ENCODE results near the gene MT1X. TPM values are rescaled to one million over a fixed set of nuclear protein-coding genes. Genes with fewer than 3 reads are reported as not detected.

The MT1X gene
- total and polyA plus RNA-seq, 2 experiments from 2014 or later = 113 to 126 TPM

DNA sequence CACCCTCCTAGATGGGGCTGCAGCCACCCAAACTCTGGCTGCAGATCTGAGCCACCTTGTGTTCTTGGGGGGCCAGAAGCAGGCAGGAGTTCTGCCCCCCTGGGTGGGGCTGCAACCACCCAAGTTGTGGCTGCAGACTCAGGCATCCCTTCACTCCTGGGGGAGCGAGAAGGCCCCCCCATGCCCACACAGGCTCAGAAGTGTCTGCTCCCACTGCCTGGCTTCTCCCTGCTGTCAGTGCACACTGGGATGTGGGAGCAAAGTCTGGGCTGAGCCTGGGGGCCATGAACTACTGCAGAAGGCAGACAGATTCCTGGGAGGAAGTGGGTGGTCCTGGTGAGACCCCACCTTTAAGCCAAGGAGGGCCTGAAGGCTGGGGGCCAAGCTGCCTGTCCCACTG is 13.0 kb downstream of the MT1X start:
- H4K20me1 ChIP-seq (ENCODE audit: insufficient read depth) = no peaks in the 10 kb centered on the region
- 25 to 44% methylated on average over 1 of the region's 1 CpG for WGBS, 2 experiments (ENCODE audit: low coverage in 1 of 2, low lambda C conversion rate in 2 of 2, missing lambda C conversion rate in 2 of 2)
- H3K79me2 ChIP-seq (ENCODE audit: insufficient read depth) = no peaks in the 10 kb centered on the region
- in situ Hi-C loops (cut with MboI) = loop anchor here (10.0 kb wide), 1 partner anchor 120 kb away; no protein-coding TSS in a partner anchor
- H3K9me2 ChIP-seq (ENCODE audit: insufficient read depth) = no peaks in the 10 kb centered on the region
- H3K4me2 ChIP-seq (ENCODE audit: unreplicated experiment) = no peak overlapping the region
- H3F3A ChIP-seq (ENCODE audit: insufficient read depth) = no peaks in the 10 kb centered on the region
- H3K4me1 ChIP-seq (ENCODE audit: insufficient read depth) = peaks cover 6% of the 10 kb centered on the region; the same call in 1 of the 2 replicates
- no peak overlapping the region for H3K4me3 ChIP-seq
- no peak overlapping the region for H3K9ac ChIP-seq
- H3K36me3 ChIP-seq (ENCODE audit: low read depth) = no peaks in the 10 kb centered on the region
- H2AFZ ChIP-seq = no peak overlapping the region
- TF ChIP-seq EZH2phosphoT487 (IDR thresholded peaks at IDR 0.05; ENCODE audit: insufficient read depth, low read depth) (no peak), EZH2 (IDR thresholded peaks at IDR 0.05; ENCODE audit: insufficient read depth, poor library complexity, severe bottlenecking) (no peak)
- no peaks in the 10 kb centered on the region for H3K9me3 ChIP-seq (ENCODE audit: low read depth)
- H3K27me3 ChIP-seq (replicated peaks; ENCODE audit: insufficient read depth) = no peaks in the 10 kb centered on the region
- no peak for DNase-seq
- no peak overlapping the region for H3K27ac ChIP-seq

DNA sequence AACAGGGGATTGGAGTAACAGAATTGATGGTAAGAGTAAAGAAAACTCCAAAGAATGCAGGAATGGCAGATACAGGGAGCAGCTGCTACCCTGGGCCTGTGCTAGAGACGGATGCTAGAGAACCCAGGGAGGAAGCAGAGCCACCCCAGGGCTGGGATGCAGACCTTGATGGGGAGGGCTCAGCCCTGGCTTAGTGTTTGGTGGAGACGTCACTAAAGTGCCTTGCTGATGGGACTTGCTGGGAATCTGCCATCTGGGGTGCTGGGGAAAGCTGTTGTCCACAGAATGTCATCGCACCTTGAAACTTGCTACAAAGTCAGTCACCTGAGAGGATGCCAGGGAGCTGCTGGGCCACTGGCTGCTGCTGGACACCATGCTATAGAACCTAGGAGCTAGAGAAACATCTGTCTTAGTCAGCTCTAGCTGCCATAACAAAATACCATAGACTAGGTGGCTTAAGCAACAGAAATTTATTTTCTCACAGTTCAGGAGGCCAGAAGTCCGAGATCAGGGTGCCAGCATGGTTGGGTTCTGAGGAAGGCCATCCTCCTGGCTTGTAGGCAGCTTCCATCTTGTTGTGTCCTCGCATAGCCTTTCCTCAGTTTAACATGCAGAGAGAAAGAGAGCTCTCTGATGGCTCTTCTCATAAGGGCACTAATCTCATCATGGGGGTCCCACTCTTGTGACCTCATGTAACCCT is 15.3 kb downstream of the MT1X start:
- H3K27ac ChIP-seq = no peak overlapping the region
- TF ChIP-seq EZH2phosphoT487 (IDR thresholded peaks at IDR 0.05; ENCODE audit: insufficient read depth, low read depth) = no peak
- TF ChIP-seq EZH2 (IDR thresholded peaks at IDR 0.05; ENCODE audit: insufficient read depth, poor library complexity, severe bottlenecking) = no peak
- no peak overlapping the region for H2AFZ ChIP-seq
- H3K4me3 ChIP-seq = no peak overlapping the region
- no peaks in the 10 kb centered on the region for H4K20me1 ChIP-seq (ENCODE audit: insufficient read depth)
- no peaks in the 10 kb centered on the region for H3K9me3 ChIP-seq (ENCODE audit: low read depth)
- H3K4me2 ChIP-seq (ENCODE audit: unreplicated experiment) = no peak overlapping the region
- no peaks in the 10 kb centered on the region for H3K4me1 ChIP-seq (ENCODE audit: insufficient read depth)
- H3K79me2 ChIP-seq (ENCODE audit: insufficient read depth) = no peaks in the 10 kb centered on the region
- in situ Hi-C loops (cut with MboI) = loop anchor here (10.0 kb wide), 1 partner anchor 123 kb away; no protein-coding TSS in a partner anchor
- no peak for DNase-seq
- no peaks in the 10 kb centered on the region for H3K36me3 ChIP-seq (ENCODE audit: low read depth)
- no peaks in the 10 kb centered on the region for H3F3A ChIP-seq (ENCODE audit: insufficient read depth)
- H3K9me2 ChIP-seq (ENCODE audit: insufficient read depth) = no peaks in the 10 kb centered on the region
- no peak overlapping the region for H3K9ac ChIP-seq
- 80 to 82% methylated on average over 5 of the region's 5 CpGs for WGBS, 2 experiments (ENCODE audit: low coverage in 1 of 2, low lambda C conversion rate in 2 of 2, missing lambda C conversion rate in 2 of 2)
- no peaks in the 10 kb centered on the region for H3K27me3 ChIP-seq (replicated peaks; ENCODE audit: insufficient read depth)

DNA sequence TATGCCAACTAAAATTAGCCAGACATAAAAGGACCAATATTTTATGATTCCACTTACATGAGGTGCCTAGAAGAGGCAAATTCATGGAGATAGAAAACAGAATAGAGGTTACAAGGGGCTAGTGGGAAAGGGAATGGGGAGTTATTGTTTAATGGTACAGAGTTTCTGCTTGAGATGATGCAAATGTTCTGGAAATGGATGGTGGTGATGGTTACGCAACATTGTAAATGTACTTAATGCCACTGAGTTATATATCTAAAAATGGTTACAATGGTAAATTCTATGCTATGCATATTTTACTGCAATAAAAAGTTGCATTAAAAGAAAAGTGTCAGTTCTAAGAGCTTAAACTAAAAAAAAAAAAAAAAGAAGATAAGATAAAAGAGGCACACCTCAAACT is 17.9 kb downstream of the MT1X start:
- 96 to 97% methylated on average over 1 of the region's 1 CpG for WGBS, 2 experiments (ENCODE audit: low coverage in 1 of 2, low lambda C conversion rate in 2 of 2, missing lambda C conversion rate in 2 of 2)
- no peaks in the 10 kb centered on the region for H3F3A ChIP-seq (ENCODE audit: insufficient read depth)
- DNase-seq = no peak
- H3K4me3 ChIP-seq = no peak overlapping the region
- H3K4me2 ChIP-seq (ENCODE audit: unreplicated experiment) = no peak overlapping the region
- H3K36me3 ChIP-seq (ENCODE audit: low read depth) = no peaks in the 10 kb centered on the region
- H3K9me2 ChIP-seq (ENCODE audit: insufficient read depth) = no peaks in the 10 kb centered on the region
- H3K79me2 ChIP-seq (ENCODE audit: insufficient read depth) = no peaks in the 10 kb centered on the region
- in situ Hi-C loops (cut with MboI) = no loop called here
- H3K9ac ChIP-seq = no peak overlapping the region
- 0 out of 2 replicates have a peak overlapping the region, but pooled peaks have one; percentile 25 for H2AFZ ChIP-seq
- H3K27ac ChIP-seq = no peak overlapping the region
- H3K27me3 ChIP-seq (replicated peaks; ENCODE audit: insufficient read depth) = no peaks in the 10 kb centered on the region
- no peaks in the 10 kb centered on the region for H3K9me3 ChIP-seq (ENCODE audit: low read depth)
- no peaks in the 10 kb centered on the region for H4K20me1 ChIP-seq (ENCODE audit: insufficient read depth)
- no peak for TF ChIP-seq EZH2 (IDR thresholded peaks at IDR 0.05; ENCODE audit: insufficient read depth, poor library complexity, severe bottlenecking)
- no peak for TF ChIP-seq EZH2phosphoT487 (IDR thresholded peaks at IDR 0.05; ENCODE audit: insufficient read depth, low read depth)
- no peaks in the 10 kb centered on the region for H3K4me1 ChIP-seq (ENCODE audit: insufficient read depth)

DNA sequence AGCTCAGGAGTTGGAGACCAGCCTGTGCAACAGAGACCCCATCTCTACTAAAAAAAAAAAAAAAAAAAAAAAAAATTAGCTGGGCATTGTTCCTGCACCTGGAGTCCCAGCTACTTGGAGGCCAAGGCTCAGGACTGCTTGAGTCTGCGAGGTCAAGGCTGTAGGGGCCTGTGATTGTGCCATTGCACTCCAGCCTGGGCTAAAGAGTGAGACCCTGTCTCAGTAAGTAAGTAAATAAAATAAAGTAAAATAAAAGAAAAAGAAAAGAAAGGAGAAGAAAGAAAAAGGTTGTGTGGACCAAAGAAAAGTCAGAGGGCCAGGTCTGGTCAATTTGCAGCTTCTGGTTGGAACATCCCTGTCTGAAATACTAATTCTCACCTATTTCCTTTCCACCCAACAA is 18.4 kb downstream of the MT1X start:
- Histone ChIP-seq H3K4me1 (ENCODE audit: insufficient read depth) (no peaks in the 10 kb centered on the region), H3K9ac (no peak overlapping the region), H3K36me3 (ENCODE audit: low read depth) (no peaks in the 10 kb centered on the region), H3K4me2 (ENCODE audit: unreplicated experiment) (no peak overlapping the region), H2AFZ (no peak overlapping the region), H3F3A (ENCODE audit: insufficient read depth) (no peaks in the 10 kb centered on the region), H3K27me3 (replicated peaks; ENCODE audit: insufficient read depth) (no peaks in the 10 kb centered on the region), H3K27ac (no peak overlapping the region), H3K9me3 (ENCODE audit: low read depth) (no peaks in the 10 kb centered on the region), H3K4me3 (no peak overlapping the region), H4K20me1 (ENCODE audit: insufficient read depth) (no peaks in the 10 kb centered on the region), H3K9me2 (ENCODE audit: insufficient read depth) (no peaks in the 10 kb centered on the region), H3K79me2 (ENCODE audit: insufficient read depth) (no peaks in the 10 kb centered on the region)
- TF ChIP-seq EZH2phosphoT487 (IDR thresholded peaks at IDR 0.05; ENCODE audit: insufficient read depth, low read depth) (no peak), EZH2 (IDR thresholded peaks at IDR 0.05; ENCODE audit: insufficient read depth, poor library complexity, severe bottlenecking) (no peak)
- in situ Hi-C loops (cut with MboI) = no loop called here
- no peak for DNase-seq
- 97 to 100% methylated on average over 1 of the region's 1 CpG for WGBS, 2 experiments (ENCODE audit: low coverage in 1 of 2, low lambda C conversion rate in 2 of 2, missing lambda C conversion rate in 2 of 2)

Data from GM23248 (cell line).